IPS-20b (cell line): ENCODE measurements around the gene TEX22.

Source experiments
- H3K27ac ChIP-seq: one replicate; pipeline ENCODE4 v1.5.1; 2013; ENCODE audit warnings: low read length
- H3K27me3 ChIP-seq: 2 replicates; pipeline ENCODE4 v1.6.1; 2013; ENCODE audit warnings: mild to moderate bottlenecking, low read length, inconsistent platforms; ENCODE audit not compliant: insufficient read depth
- H3K36me3 ChIP-seq: 2 replicates; pipeline ENCODE4 v1.6.1; 2013; ENCODE audit warnings: low read depth, mild to moderate bottlenecking, inconsistent platforms, low read length, moderate library complexity; ENCODE audit not compliant: insufficient read depth
- H3K4me1 ChIP-seq: 2 replicates; pipeline ENCODE4 v1.6.1; 2013; ENCODE audit warnings: mild to moderate bottlenecking, control low read depth, inconsistent platforms, low read length, moderate library complexity; ENCODE audit not compliant: insufficient read depth
- H3K4me3 ChIP-seq: 2 replicates; pipeline ENCODE4 v1.5.1; 2013; ENCODE audit warnings: mild to moderate bottlenecking, low read length, inconsistent platforms
- H3K9ac ChIP-seq: 2 replicates; pipeline ENCODE4 v1.6.1; 2013; ENCODE audit warnings: low read depth, mild to moderate bottlenecking, inconsistent platforms, low read length, moderate library complexity
- H3K9me3 ChIP-seq: 2 replicates; pipeline ENCODE4 v1.6.1; 2013; ENCODE audit warnings: mild to moderate bottlenecking, low read depth, low read length, inconsistent platforms; ENCODE audit not compliant: insufficient read depth

The TEX22 gene

DNA sequence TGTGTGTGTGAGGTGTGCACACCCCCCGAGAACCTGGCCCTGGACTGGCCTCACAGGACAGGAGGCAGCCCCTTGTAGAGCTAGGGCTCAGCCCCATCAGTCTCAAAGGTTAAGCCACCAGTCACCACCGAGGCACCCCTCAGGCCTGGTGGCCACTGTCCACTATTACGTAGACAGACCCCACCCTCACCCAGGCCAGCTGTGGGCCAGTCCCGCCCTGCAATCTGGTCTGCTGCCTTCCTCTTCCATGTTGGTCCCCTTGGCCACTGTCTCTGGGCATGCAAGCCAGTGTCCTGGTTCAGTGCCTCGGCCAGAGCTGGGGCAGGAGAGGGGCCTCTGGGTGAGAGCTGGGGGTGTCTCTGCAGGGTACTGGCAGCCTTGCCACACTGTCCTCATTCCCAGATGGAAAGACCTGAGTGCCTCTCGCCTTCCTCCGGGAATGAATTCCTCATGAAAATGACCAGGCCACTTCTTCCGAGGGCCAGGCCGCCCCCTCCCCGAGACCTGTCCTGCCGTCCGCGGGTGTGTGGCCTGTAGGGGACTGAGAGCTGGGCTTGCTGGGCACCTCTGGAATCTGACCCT, 897 bp upstream of the TEX22 start:
- peak overlapping the region; percentile 58; the same call in 1 of the 2 replicates for H3K9ac ChIP-seq
- peak overlapping the region; percentile 62; the same call in 1 of the 2 replicates for H3K4me3 ChIP-seq

DNA sequence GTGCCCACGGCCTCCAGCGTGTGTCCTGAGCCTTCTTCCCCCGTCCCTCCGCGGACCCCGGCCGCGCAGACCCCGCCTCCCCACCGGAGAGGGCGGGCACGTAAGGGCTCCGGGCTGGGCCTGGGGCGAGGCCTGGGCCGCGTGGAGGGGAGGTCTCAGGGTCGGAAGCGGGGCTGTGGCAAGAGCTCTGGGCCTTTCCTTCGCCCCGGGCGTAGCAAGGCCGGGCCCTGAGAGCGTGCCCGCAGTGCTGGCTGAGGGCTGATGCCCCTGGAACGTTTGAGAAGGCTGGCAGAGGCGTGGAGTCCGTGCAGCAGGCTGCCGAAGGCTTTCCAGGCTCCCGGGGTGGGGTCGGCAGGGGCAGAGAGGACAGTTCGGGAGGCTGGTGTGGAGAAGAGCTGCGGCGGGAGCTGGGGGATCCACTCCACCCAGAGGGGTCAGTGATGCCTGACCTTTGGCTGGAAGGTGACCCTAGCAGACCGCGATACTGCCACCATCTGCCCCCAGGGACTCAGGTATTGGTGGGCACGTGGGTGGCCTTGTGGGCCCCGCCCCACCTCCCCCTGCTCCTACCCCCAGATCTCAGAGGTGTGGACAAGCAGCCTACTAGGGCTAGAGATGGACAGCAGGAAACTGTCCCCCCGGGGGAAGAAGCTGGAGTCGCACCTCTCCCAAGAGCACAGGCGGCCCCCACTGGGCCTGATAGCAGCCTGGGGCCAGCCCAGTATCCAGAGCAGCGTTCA, 558 bp downstream of the TEX22 start:
- Histone ChIP-seq H3K27me3 (peaks cover 19% of the 10 kb centered on the region), H3K27ac (no peak overlapping the region), H3K9me3 (peaks cover 48% of the 10 kb centered on the region), H3K9ac (peak overlapping the region; percentile 58; the same call in 1 of the 2 replicates), H3K36me3 (peaks cover 18% of the 10 kb centered on the region), H3K4me1 (no peaks in the 10 kb centered on the region), H3K4me3 (peak overlapping the region; percentile 62; the same call in 1 of the 2 replicates)

More for the DNA sequence above, 897 bp upstream of the TEX22 start:
- Histone ChIP-seq H3K36me3 (peaks cover 18% of the 10 kb centered on the region), H3K27me3 (peaks cover 12% of the 10 kb centered on the region; the same call in 1 of the 2 replicates), H3K4me1 (no peaks in the 10 kb centered on the region), H3K9me3 (peaks cover 34% of the 10 kb centered on the region), H3K27ac (no peak overlapping the region)

DNA sequence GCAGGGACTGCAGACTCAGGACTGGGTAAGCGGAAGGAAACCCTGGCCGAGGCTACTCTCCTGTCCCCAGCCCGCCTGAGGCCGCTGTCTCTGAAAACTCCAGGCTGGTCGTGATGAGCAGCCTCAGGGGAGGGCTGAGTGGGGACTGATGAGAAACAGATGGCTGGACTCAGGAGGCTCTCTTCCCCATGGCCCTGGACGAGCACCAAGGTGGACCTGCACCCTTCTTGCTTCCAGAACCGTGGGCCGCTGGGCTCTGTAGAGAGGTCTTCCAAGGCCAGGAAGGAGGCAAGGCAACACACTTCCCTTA, 1.1 kb downstream of the TEX22 start:
- Histone ChIP-seq H3K36me3 (peaks cover 18% of the 10 kb centered on the region), H3K4me1 (no peaks in the 10 kb centered on the region), H3K27me3 (peaks cover 24% of the 10 kb centered on the region), H3K9ac (no peak overlapping the region), H3K27ac (no peak overlapping the region), H3K9me3 (peaks cover 54% of the 10 kb centered on the region), H3K4me3 (no peak overlapping the region)

DNA sequence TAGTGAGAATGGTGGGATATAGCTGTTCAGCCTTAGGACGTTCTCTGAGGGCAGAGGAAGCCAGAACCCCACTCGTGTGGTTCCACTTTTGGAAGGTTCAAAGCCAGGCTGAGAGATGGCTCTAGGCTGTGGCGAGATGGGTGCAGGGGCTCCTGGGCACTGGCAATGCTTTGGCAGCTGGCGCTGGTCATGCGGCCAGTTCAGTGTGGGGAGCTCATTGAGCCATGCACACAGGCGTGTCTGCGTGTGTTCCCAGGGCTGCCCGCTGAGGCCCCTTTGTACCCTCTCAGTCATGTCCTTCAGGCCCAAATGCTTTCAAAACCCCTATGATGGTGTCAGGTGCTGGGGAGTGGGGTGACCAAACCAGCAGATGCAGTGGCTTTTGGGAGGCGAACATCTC, 1.7 kb downstream of the TEX22 start:
- Histone ChIP-seq H3K27ac (no peak overlapping the region), H3K27me3 (peaks cover 27% of the 10 kb centered on the region), H3K9me3 (peaks cover 59% of the 10 kb centered on the region), H3K9ac (no peak overlapping the region), H3K4me1 (no peaks in the 10 kb centered on the region), H3K4me3 (no peak overlapping the region), H3K36me3 (peaks cover 18% of the 10 kb centered on the region)

DNA sequence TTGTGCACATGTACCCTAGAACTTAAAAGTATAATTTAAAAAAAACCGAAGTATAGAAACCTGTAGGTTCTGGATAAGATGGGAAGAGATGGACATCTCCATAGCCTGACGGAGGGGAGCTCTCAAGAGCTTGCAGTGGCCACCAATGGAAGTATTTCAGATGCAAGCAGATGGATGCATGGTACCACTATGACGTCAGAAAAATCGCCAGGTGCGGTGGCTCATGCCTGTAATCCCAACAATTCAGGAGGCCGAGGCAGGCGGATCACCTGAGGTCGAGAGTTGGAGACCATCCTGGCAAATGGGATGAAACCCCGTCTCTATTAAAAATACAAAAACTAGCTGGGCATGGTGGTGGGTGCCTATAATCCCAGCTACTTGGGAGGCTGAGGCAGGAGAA, 3.4 kb downstream of the TEX22 start:
- Histone ChIP-seq H3K36me3 (peaks cover 18% of the 10 kb centered on the region), H3K27ac (no peak overlapping the region), H3K27me3 (peaks cover 33% of the 10 kb centered on the region), H3K4me3 (no peak overlapping the region), H3K9ac (no peak overlapping the region), H3K9me3 (peaks cover 60% of the 10 kb centered on the region), H3K4me1 (no peaks in the 10 kb centered on the region)

DNA sequence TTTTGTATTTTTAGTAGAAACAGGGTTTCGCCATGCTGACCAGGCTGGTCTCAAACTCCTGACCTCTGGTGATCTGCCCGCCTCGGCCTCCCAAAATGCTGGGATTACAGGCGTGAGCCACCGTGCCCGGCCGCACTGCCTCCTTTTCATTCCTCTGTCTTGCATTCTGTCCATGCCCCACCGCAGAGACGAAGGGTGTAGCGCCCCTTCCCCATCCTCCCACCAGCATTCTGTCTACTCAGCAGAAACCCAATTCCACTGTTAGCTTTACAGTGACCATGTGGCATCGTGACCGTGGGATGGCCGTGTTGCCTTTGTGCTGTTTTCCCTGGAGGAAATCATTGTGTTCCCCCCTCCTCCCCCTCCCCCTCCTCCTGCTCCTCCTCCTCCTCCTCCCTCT, 10.3 kb downstream of the TEX22 start:
- Histone ChIP-seq H3K9me3 (peaks cover 15% of the 10 kb centered on the region), H3K4me1 (no peaks in the 10 kb centered on the region), H3K4me3 (no peak overlapping the region), H3K27ac (no peak overlapping the region), H3K27me3 (peaks cover 74% of the 10 kb centered on the region), H3K36me3 (no peaks in the 10 kb centered on the region), H3K9ac (no peak overlapping the region)

DNA sequence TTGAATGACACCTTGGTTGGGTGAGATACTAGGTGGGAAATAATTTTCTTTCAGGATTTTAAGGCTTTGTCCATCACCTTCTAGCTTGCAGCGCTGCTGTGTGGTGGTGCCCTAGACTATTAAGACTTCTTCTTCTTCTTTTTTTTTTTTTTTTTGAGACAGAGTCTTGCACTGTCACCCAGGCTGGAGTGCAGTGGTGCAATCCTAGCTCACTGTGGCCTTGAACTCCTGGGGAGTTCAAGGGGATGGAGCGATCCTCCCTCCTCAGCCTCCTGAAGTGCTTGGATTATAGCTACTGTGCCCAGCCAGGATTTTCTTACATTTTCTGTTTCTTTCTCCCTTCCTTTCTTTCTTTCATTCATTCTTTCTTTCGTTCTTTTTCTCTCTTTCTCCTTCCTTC, 11.0 kb downstream of the TEX22 start:
- H3K4me1 ChIP-seq: no peaks in the 10 kb centered on the region
- no peaks in the 10 kb centered on the region for H3K36me3 ChIP-seq
- H3K27ac ChIP-seq: no peak overlapping the region
- H3K9me3 ChIP-seq: peaks cover 7% of the 10 kb centered on the region
- no peak overlapping the region for H3K9ac ChIP-seq
- H3K4me3 ChIP-seq: no peak overlapping the region
- peaks cover 74% of the 10 kb centered on the region for H3K27me3 ChIP-seq

DNA sequence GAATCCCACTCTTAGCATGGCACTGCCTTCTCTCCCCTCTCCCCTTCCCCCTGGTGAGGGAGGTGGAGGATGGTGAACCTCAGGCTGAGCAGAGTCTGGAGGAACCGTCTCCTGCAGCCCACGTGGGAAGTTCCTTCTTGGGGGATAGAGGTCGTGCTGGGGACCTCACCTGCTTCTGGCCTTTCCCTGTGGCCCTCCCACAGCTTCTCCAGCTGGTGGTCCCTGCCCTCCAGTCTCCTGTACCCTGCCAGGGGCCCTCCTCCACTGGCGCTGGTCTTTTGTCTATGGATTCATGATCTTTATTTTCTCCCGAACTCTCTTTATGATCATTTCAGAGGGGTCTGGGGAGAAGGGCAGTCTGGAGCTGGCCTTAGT, 12.3 kb downstream of the TEX22 start:
- no peak overlapping the region for H3K27ac ChIP-seq
- H3K9me3 ChIP-seq: no peaks in the 10 kb centered on the region
- H3K4me1 ChIP-seq: no peaks in the 10 kb centered on the region
- H3K27me3 ChIP-seq: peaks cover 70% of the 10 kb centered on the region
- no peaks in the 10 kb centered on the region for H3K36me3 ChIP-seq
- H3K4me3 ChIP-seq: peak overlapping the region; percentile 56; the same call in 1 of the 2 replicates
- H3K9ac ChIP-seq: no peak overlapping the region

DNA sequence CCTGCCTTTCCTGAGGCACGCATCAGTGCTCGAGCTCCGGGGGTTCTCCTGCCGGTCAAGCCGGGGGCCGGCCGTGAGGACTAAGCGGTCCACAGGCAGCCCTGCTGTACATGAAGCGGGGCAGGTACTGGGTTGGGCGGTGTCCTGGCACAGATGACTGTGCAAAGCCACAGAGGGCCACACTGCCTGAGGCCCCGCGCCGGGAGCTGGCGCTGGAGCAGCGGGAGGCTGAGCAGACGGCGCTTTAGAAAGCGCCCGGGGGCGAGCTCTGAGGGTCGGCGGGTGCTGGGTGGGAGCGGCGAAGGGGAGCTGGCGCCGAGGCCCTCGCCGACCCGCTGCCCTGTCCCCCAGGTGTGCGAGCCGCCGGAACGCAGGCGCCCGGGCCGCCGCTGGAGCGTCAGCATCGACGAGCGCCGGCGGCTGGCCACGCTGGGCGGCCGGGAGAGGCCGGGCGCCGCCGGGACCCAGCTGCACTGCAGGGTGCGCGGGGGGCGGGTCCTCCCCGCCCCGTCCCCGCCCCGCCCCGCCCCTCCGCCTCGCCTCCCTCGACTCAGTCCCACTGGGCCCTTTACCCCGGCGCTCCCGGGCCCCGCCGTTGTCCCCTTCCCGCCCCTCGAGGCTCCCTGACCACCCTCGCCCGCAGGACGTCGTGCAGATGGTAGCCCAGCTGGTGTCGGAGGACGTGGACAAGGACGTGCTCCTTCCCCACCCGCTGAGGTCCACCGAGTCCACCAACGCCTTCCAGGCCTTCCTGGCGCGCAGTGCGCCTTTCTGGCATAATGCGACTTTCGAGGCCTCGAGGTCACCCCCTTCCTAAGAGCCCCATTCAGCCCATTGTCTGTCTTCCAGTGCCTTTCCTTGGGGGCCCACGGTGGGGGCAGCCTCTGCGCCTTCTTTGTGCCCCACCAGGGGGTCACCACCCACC, 12.9 kb downstream of the TEX22 start:
- Histone ChIP-seq H3K9me3 (no peaks in the 10 kb centered on the region), H3K4me1 (no peaks in the 10 kb centered on the region), H3K27me3 (peaks cover 68% of the 10 kb centered on the region), H3K9ac (no peak overlapping the region), H3K27ac (no peak overlapping the region), H3K36me3 (no peaks in the 10 kb centered on the region), H3K4me3 (peak overlapping the region; percentile 56; the same call in 1 of the 2 replicates)

DNA sequence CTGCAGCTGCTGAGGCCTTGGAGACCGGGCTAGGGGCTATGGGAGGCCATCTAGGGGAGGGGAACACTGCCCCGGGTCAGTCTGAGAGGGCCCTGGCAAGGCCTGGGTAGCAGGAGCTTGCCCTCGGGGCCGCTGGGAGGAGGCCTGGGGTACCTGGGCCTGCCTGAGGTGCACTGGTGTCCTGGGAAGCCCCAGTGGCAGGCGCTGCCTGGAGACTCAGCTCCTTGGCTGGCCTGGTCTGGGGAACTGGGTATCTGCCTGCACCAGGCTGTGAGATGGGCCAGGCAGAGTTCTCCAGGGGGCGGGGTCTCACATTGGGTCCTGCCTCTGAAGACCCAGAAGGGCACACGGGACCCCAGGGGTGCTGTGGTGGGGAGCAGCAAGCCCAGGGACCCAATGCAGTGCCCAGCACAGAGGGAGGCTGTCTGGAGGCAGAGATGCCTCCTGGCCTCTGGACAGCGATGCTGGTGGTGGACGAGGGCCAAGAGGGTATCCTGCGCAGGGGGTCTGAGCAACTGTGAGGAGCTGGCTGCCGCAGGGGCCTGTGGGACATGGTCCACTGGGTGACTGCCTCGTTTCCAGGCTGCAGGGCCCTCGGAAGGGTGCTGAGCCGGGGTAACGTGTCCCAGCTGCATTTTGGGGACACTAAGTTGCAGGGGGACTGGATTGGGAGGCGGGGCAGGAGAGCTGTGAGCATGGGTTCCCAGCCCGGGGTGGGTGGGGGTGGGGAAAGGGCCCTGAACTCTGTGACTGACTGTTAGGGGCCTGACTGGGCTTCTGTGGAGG, 13.8 kb downstream of the TEX22 start:
- no peaks in the 10 kb centered on the region for H3K9me3 ChIP-seq
- no peak overlapping the region for H3K27ac ChIP-seq
- no peak overlapping the region for H3K9ac ChIP-seq
- no peak overlapping the region for H3K4me3 ChIP-seq
- peaks cover 64% of the 10 kb centered on the region for H3K27me3 ChIP-seq
- no peaks in the 10 kb centered on the region for H3K36me3 ChIP-seq
- H3K4me1 ChIP-seq: no peaks in the 10 kb centered on the region
